Muscle of leg (tissue), 11 donors: ENCODE results near the gene EHBP1. TPM values are rescaled to one million over a fixed set of nuclear protein-coding genes. Genes with fewer than 3 reads are reported as not detected.

Experiments used
- DNase-seq: peaks from one replicate; pipeline ENCODE4 v3.0.0; 2013
- H3K27ac ChIP-seq: one replicate; pipeline ENCODE4 v1.5.1; 2013; ENCODE audit warnings: mild to moderate bottlenecking, low read length, control low read depth
- H3K27me3 ChIP-seq: one replicate; pipeline ENCODE4 v1.6.1; 2013; ENCODE audit warnings: low read length; ENCODE audit not compliant: control insufficient read depth, insufficient read depth
- H3K36me3 ChIP-seq: one replicate; pipeline ENCODE4 v1.6.1; 2013; ENCODE audit warnings: low read length; ENCODE audit not compliant: control insufficient read depth, insufficient read depth
- H3K4me1 ChIP-seq: one replicate; pipeline ENCODE4 v1.6.1; 2013; ENCODE audit warnings: low read length; ENCODE audit not compliant: control insufficient read depth, insufficient read depth
- H3K4me3 ChIP-seq: one replicate; pipeline ENCODE4 v1.5.1; 2013; ENCODE audit warnings: low read length, control low read depth
- H3K9me3 ChIP-seq: replicated peaks from 2 replicates; pipeline ENCODE4 v1.6.1; 2013; ENCODE audit warnings: low read depth, low read length; ENCODE audit not compliant: control insufficient read depth
- WGBS: methylation state at CpG from one replicate; pipeline ENCODE4 v1.1.5; 2013; ENCODE audit warnings: missing lambda C conversion rate; ENCODE audit not compliant: insufficient coverage; 5-methylcytosine and 5-hydroxymethylcytosine counted together
- polyA plus RNA-seq, 8 donors: library from polyadenylated mRNA; unstranded; fragments of 120-200 nt; gene quantifications; one replicate each; pipeline versions ENCODE4 v1.2.1 to v1.2.3, GENCODE V29; 2013; ENCODE audit warnings: inconsistent platforms in 1 of 8, low replicate concordance in 1 of 8; ENCODE audit not compliant: insufficient read length in 8 of 8, insufficient read depth in 1 of 8
- total RNA-seq: library from RNA; stranded (reverse); fragments of 120-200 nt; gene quantifications from one replicate; pipeline ENCODE4 v1.2.4, GENCODE V29; 2013

EHBP1 gene
- total and polyA plus RNA-seq, 9 donors = 21.8 to 41.1 (median 31.4) TPM

- Histone ChIP-seq H3K36me3 (no peaks in the 10 kb centered on the region), H3K27me3 (no peaks in the 10 kb centered on the region), H3K27ac (no peak overlapping the region), H3K4me1 (no peaks in the 10 kb centered on the region), H3K4me3 (no peak overlapping the region), H3K9me3 (no peaks in the 10 kb centered on the region)
- WGBS = no CpG with 5 or more reads among the region's 2 CpGs
- DNase-seq = no peak
These were observed 87.7 kb downstream of the EHBP1 start for GRCh38 chr2:62793213-62793612.

DNA sequence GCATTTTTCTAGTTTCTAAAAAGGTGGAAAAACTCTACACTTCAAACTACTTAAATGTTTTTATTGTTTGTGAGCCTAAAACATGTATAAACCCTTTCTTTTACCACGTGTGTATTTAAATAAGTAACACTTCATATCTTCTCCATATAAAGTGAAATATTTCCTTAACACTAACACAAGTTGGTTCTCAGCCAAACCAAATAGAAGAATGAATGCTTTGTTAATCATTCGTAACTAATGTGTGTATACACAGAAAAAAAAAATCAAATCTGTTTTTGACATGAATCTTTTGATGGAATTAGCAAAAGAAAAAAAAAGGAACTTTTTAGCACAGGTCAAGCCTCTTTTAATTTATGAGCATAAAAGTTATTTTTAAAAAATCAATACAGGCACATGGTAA, 89.3 kb downstream of the EHBP1 start:
- Histone ChIP-seq H3K4me1 (no peaks in the 10 kb centered on the region), H3K4me3 (no peak overlapping the region), H3K27ac (no peak overlapping the region), H3K9me3 (no peaks in the 10 kb centered on the region), H3K36me3 (no peaks in the 10 kb centered on the region), H3K27me3 (no peaks in the 10 kb centered on the region)
- no CpG with 5 or more reads among the region's 2 CpGs for WGBS
- no peak for DNase-seq

DNA sequence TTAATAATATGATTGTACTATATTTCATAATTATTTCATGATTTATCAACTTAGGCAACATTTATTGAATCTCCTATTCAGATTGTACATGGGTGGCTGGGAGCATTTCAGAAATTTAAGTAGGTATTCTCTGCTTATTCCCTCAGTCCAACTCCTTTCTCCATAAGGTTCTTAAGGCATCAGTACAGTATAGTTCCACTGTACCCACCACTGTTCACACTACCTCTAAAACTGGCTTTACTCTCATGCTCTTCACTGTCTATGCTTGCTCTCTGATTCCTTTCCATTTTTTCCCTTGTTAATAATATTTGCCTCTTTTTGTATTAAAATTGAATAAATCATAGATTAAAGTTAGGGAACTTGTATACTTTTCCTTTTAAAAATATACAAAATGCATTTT, 89.8 kb downstream of the EHBP1 start:
- Histone ChIP-seq H3K4me3 (no peak overlapping the region), H3K27me3 (no peaks in the 10 kb centered on the region), H3K27ac (no peak overlapping the region), H3K4me1 (no peaks in the 10 kb centered on the region), H3K9me3 (no peaks in the 10 kb centered on the region), H3K36me3 (no peaks in the 10 kb centered on the region)
- DNase-seq = no peak

DNA sequence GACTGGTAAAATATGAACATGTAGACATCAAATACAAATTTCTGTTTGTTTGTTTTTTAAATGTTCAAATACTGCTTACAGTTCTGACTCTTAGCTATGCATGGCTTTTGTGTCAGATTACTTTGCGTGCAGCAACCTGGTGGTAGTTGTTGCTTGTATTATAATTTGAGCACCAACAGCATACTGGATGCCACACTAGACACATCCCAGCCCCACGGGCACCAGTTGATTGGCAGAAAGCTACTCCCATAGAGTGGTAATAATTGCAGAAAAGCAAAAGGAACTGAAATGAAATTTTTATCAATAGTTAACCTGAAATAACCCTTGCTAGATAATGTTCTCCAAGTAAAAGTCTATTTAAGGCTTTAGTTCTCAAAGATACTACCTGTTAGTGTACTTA, 91.6 kb downstream of the EHBP1 start:
- DNase-seq = no peak
- H3K36me3 ChIP-seq = no peaks in the 10 kb centered on the region
- H3K4me1 ChIP-seq = no peaks in the 10 kb centered on the region
- no peaks in the 10 kb centered on the region for H3K27me3 ChIP-seq
- no peak overlapping the region for H3K27ac ChIP-seq
- no peak overlapping the region for H3K4me3 ChIP-seq
- no CpG with 5 or more reads among the region's 2 CpGs for WGBS
- no peaks in the 10 kb centered on the region for H3K9me3 ChIP-seq

DNA sequence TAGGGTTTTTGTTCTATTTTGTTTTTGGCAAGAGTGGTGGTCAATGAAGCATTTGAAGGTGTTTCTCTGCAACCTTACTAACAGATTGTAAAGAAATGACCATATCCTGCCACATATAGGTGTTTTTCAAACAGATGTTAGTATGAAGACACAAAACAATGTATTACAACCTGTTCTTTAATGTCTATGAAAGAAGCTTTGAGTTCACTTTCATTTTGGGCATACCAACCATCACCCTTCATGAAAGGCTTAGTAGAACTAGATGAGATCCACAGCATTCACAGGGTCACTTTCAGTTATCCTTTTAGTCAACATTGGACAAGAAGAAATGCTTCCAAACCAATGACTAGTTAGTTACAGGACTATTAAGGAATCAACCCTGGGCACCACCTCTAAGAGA, 95.1 kb downstream of the EHBP1 start:
- no peaks in the 10 kb centered on the region for H3K36me3 ChIP-seq
- DNase-seq = no peak

GRCh38 chr2:62801110-62801509, 95.6 kb downstream of the EHBP1 start:
- Histone ChIP-seq H3K27me3 (no peaks in the 10 kb centered on the region), H3K36me3 (no peaks in the 10 kb centered on the region), H3K27ac (no peak overlapping the region), H3K4me3 (no peak overlapping the region), H3K4me1 (no peaks in the 10 kb centered on the region), H3K9me3 (no peaks in the 10 kb centered on the region)
- WGBS = no CpG with 5 or more reads among the region's 4 CpGs
- no peak for DNase-seq

More for the DNA sequence above, 95.1 kb downstream of the EHBP1 start:
- no peak overlapping the region for H3K4me3 ChIP-seq
- H3K4me1 ChIP-seq = no peaks in the 10 kb centered on the region
- H3K27me3 ChIP-seq = no peaks in the 10 kb centered on the region
- H3K27ac ChIP-seq = no peak overlapping the region
- no peaks in the 10 kb centered on the region for H3K9me3 ChIP-seq

- H3K4me3 ChIP-seq = no peak overlapping the region
- peaks cover 3% of the 10 kb centered on the region for H3K36me3 ChIP-seq
- H3K27ac ChIP-seq = no peak overlapping the region
- H3K27me3 ChIP-seq = no peaks in the 10 kb centered on the region
- 83% methylated on average over 1 of the region's 4 CpGs for WGBS
- H3K4me1 ChIP-seq = no peaks in the 10 kb centered on the region
- no peak for DNase-seq
- H3K9me3 ChIP-seq = peaks cover 3% of the 10 kb centered on the region
These were observed 96.5 kb downstream of the EHBP1 start for GRCh38 chr2:62801814-62802523.

DNA sequence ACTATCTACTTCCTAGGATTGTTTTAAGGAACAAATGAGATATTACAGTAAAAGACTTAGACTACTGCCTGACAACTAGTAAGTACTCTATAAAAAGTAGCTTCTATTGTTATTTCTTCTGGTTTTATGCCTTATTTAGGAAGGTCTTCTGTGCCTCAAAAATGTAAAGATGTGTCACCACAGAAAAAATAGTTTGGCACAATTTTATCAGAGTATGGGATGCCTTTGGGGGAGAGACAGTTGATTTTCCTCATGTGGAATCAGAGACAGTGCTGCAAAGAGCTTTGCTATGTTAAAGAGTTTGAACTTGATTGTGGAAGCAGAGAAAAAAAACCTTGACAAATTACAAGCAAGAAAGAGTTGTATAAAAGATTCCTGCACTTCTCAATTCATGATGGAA, 98.4 kb downstream of the EHBP1 start:
- H3K27me3 ChIP-seq = no peaks in the 10 kb centered on the region
- DNase-seq = no peak
- H3K4me1 ChIP-seq = no peaks in the 10 kb centered on the region
- peaks cover 3% of the 10 kb centered on the region for H3K36me3 ChIP-seq
- no peak overlapping the region for H3K4me3 ChIP-seq
- H3K27ac ChIP-seq = no peak overlapping the region
- H3K9me3 ChIP-seq = peaks cover 10% of the 10 kb centered on the region

DNA sequence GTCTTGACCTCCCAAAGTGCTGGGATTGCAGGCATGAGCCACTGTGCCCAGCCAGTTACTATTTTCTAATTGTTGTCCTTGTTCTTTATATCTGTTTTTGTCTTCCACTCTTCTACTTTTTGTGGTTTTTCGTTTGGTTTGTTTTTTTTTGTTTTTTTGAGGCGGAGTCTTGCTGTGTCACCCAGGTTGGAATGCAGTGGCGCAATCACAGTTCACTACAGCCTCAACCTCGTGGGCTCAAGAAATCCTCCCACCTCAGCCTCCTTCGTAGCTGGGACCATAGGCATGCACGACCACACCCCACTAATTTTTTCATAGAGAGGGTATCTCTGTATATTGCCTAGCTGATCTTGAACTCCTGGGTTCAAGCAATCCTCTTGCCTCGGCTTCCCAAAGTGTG, 100.7 kb downstream of the EHBP1 start:
- no peak for DNase-seq
- no CpG with 5 or more reads among the region's 7 CpGs for WGBS
- no peak overlapping the region for H3K4me3 ChIP-seq
- peaks cover 3% of the 10 kb centered on the region for H3K36me3 ChIP-seq
- H3K27me3 ChIP-seq = no peaks in the 10 kb centered on the region
- H3K9me3 ChIP-seq = peaks cover 10% of the 10 kb centered on the region
- H3K4me1 ChIP-seq = no peaks in the 10 kb centered on the region
- no peak overlapping the region for H3K27ac ChIP-seq

- WGBS = no CpG with 5 or more reads among the region's 2 CpGs
- H3K9me3 ChIP-seq = peaks cover 10% of the 10 kb centered on the region
- DNase-seq = no peak
- H3K27ac ChIP-seq = no peak overlapping the region
- no peak overlapping the region for H3K4me3 ChIP-seq
- no peaks in the 10 kb centered on the region for H3K4me1 ChIP-seq
- no peaks in the 10 kb centered on the region for H3K27me3 ChIP-seq
- peaks cover 3% of the 10 kb centered on the region for H3K36me3 ChIP-seq
These were observed 103.0 kb downstream of the EHBP1 start for GRCh38 chr2:62808554-62808953.

DNA sequence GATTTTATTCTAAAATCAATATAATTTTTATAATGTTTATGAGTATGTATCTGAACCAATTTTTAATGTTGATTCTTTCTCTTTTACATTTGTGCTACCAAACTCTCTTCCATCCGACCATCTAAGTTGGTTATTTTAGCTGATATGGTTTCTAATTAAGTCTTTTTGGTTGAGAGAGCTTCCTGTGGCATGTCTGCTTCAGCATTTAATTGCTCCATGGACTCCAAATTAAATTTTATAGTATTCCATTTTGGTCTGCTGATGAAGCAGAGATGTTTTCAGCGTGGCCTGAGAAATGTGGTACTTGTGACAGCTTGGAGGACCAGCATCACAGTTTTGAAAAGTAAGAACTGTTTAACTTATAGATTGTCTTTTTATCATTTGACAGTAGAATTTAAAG, 105.6 kb downstream of the EHBP1 start:
- H3K36me3 ChIP-seq = peaks cover 3% of the 10 kb centered on the region
- H3K27me3 ChIP-seq = no peaks in the 10 kb centered on the region
- DNase-seq = no peak
- no CpG with 5 or more reads among the region's 2 CpGs for WGBS
- H3K4me1 ChIP-seq = no peaks in the 10 kb centered on the region
- H3K27ac ChIP-seq = no peak overlapping the region
- H3K4me3 ChIP-seq = no peak overlapping the region
- H3K9me3 ChIP-seq = peaks cover 10% of the 10 kb centered on the region
